ENCODE measurements around the gene ARL4A.

DNA sequence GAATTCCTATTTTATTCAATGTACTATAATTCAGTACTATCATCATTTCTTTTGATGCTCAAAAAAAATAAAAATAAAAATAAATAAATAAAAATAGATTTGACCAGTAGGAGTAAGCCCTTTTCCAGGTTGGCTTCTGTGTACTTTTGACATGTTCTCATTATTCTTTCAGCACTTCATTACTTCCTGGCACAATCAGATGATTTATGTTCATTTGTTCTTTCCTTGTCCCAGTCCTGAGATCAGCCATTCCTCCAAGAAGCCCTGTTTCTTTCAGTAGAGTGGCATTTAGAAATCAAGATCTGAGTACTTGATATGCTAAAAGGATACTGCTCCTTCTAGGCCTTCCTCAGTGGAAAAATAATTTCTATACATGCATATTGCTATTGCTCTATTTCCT lies 20.9 kb downstream of the ARL4A start:
- TF ChIP-seq, protein P1, sequence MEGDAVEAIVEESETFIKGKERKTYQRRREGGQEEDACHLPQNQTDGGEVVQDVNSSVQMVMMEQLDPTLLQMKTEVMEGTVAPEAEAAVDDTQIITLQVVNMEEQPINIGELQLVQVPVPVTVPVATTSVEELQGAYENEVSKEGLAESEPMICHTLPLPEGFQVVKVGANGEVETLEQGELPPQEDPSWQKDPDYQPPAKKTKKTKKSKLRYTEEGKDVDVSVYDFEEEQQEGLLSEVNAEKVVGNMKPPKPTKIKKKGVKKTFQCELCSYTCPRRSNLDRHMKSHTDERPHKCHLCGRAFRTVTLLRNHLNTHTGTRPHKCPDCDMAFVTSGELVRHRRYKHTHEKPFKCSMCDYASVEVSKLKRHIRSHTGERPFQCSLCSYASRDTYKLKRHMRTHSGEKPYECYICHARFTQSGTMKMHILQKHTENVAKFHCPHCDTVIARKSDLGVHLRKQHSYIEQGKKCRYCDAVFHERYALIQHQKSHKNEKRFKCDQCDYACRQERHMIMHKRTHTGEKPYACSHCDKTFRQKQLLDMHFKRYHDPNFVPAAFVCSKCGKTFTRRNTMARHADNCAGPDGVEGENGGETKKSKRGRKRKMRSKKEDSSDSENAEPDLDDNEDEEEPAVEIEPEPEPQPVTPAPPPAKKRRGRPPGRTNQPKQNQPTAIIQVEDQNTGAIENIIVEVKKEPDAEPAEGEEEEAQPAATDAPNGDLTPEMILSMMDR (IDR thresholded peaks at IDR 0.05) = no peak
- TF ChIP-seq EP300 (IDR thresholded peaks at IDR 0.05) = no peak
